Esophagus muscularis mucosa (tissue), 4 donors: Measurements from ENCODE around the gene ST7. TPM values are rescaled to one million over a fixed set of nuclear protein-coding genes. Genes with fewer than 3 reads are reported as not detected.

Experiments used
- DNase-seq: peaks from one replicate; pipeline ENCODE4 v3.0.0-alpha.2; 2017; ENCODE audit errors: extremely low spot score
- H3K27ac ChIP-seq, 4 donors: fragments of 200-600 bp; sonication (generic); replicated peaks in 1 of 4; 1 replicate in 3 of 4; 2 replicates in 1 of 4; pipeline ENCODE4 v1.5.1; 2016 to 2019; ENCODE audit warnings: mild to moderate bottlenecking in 1 of 4
- H3K27me3 ChIP-seq, 4 donors: fragments of 200-600 bp; sonication (generic); one replicate each; pipeline versions ENCODE4 v1.5.1 to v1.6.0; 2016 to 2019
- H3K36me3 ChIP-seq, 4 donors: fragments of 200-600 bp; sonication (generic); one replicate each; pipeline ENCODE4 v1.5.1; 2016 to 2019
- H3K4me1 ChIP-seq, 4 donors: fragments of 200-600 bp; sonication (generic); one replicate each; pipeline ENCODE4 v1.5.1; 2016 to 2019
- H3K4me3 ChIP-seq, 4 donors: fragments of 200-600 bp; sonication (generic); 1 replicate in 2 of 4; 2 replicates in 2 of 4; pipeline ENCODE4 v1.5.1; 2016 to 2019; ENCODE audit warnings: mild to moderate bottlenecking in 4 of 4, moderate library complexity in 1 of 4
- H3K9me3 ChIP-seq, 4 donors: fragments of 200-600 bp; sonication (generic); 1 replicate in 3 of 4; 2 replicates in 1 of 4; pipeline ENCODE4 v1.5.1; 2016 to 2019
- EP300 ChIP-seq: sonication (generic); formaldehyde crosslinking; IDR thresholded peaks from one replicate; pipeline ENCODE4 v1.6.1; 2017; ENCODE audit warnings: antibody characterized with exemption
- POLR2A ChIP-seq: fragments of 450-650 bp; IDR thresholded peaks from one replicate; pipeline ENCODE4 v1.6.1; 2017; ENCODE audit warnings: antibody characterized with exemption, moderate library complexity, mild to moderate bottlenecking, low read depth
- POLR2AphosphoS5 ChIP-seq, 2 donors: sonication (generic); formaldehyde crosslinking; IDR thresholded peaks; one replicate each; pipeline ENCODE4 v1.6.1; 2017; ENCODE audit warnings: antibody characterized with exemption in 2 of 2
- WGBS: methylation state at CpG from one replicate; pipeline ENCODE4 v1.1.5; 2018; 5-methylcytosine and 5-hydroxymethylcytosine counted together
- intact Hi-C: fragments of 100-400 bp; cut with DNase I; formaldehyde crosslinking; loops from one replicate; pipeline ENCODE4 v1.15.1; 2023
- total RNA-seq, 4 donors: library from RNA; depleted of rRNA; stranded (reverse); fragments of >200 nt; gene quantifications; one replicate each; pipeline versions ENCODE4 v1.1.0 to v1.2.1, GENCODE V29; 2016
- TF ChIP-seq, protein P1 (sequence below), 3 experiments: fragments of 200-600 bp in 2 of 3; fragments of 450-650 bp in 1 of 3; sonication (generic) in 2 of 3; IDR thresholded peaks; one replicate each; pipeline ENCODE4 v1.5.1; 2017 to 2019; ENCODE audit warnings: antibody characterized with exemption in 3 of 3, mild to moderate bottlenecking in 2 of 3, moderate library complexity in 1 of 3

Gene ST7
- total RNA-seq, 4 donors from 2014 or later, result 16.9 to 22.0 (median 18.2) TPM

DNA sequence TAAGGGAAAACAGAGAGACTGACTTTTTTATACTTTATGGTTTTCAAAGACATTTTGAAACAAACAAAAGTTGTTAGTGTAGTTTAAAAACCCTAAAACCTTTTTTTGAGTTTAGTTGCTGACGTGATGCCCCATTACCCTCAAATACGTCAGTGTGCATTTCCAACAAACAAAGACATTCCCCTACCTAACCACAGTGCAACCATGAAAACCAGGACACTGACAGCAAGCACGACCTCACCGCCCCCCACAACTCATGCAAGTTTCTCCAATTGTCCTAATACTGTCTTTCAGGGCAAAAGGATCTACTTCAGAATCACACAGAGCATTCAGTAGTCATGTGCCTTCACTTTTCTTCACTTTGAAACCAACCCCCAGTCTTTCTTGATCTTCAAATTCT, 294.5 kb downstream of the ST7 start:
- Histone ChIP-seq H3K27me3 (no peaks in the 10 kb centered on the region), H3K27ac (no peak overlapping the region), H3K4me3 (no peak overlapping the region), H3K9me3 (peaks cover 0 to 5% (median 0%) of the 10 kb centered on the region in 4 donors), H3K36me3 (no peaks in the 10 kb centered on the region), H3K4me1 (no peaks in the 10 kb centered on the region)
- TF ChIP-seq POLR2AphosphoS5 (IDR thresholded peaks at IDR 0.05) (no peak), EP300 (no peak), POLR2A (no peak)
- TF ChIP-seq, protein P1, sequence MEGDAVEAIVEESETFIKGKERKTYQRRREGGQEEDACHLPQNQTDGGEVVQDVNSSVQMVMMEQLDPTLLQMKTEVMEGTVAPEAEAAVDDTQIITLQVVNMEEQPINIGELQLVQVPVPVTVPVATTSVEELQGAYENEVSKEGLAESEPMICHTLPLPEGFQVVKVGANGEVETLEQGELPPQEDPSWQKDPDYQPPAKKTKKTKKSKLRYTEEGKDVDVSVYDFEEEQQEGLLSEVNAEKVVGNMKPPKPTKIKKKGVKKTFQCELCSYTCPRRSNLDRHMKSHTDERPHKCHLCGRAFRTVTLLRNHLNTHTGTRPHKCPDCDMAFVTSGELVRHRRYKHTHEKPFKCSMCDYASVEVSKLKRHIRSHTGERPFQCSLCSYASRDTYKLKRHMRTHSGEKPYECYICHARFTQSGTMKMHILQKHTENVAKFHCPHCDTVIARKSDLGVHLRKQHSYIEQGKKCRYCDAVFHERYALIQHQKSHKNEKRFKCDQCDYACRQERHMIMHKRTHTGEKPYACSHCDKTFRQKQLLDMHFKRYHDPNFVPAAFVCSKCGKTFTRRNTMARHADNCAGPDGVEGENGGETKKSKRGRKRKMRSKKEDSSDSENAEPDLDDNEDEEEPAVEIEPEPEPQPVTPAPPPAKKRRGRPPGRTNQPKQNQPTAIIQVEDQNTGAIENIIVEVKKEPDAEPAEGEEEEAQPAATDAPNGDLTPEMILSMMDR (IDR thresholded peaks at IDR 0.05), result no peak
- intact Hi-C loops, result no loop called here
- WGBS, result 71% methylated on average over 4 of the region's 4 CpGs
- DNase-seq, result peak; percentile 53

DNA sequence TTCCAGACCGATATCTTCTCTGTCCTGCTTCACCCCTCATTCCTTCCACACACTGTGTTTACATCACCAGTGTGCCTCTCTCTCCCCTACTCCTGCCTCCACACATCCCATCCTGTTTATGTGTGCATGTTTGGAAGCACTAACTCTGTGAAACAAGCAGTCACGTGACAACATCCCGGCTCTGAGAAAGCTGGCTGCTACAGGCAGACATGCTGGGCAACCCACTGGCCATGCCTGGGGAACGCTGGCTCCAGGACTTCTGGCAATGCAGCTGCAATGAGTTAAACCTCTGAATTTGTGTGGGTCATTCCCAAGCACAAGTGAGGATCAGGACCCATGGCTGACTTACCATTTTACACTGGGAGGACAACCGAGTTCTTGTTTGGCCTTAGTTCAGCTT, 295.5 kb downstream of the ST7 start:
- TF ChIP-seq POLR2AphosphoS5 (IDR thresholded peaks at IDR 0.05) (no peak), POLR2A (no peak), EP300 (no peak)
- TF ChIP-seq, protein P1 (IDR thresholded peaks at IDR 0.05), result no peak
- Histone ChIP-seq H3K4me3 (no peak overlapping the region), H3K9me3 (peaks cover 0 to 5% (median 0%) of the 10 kb centered on the region in 4 donors), H3K27me3 (no peaks in the 10 kb centered on the region), H3K36me3 (no peaks in the 10 kb centered on the region), H3K4me1 (no peaks in the 10 kb centered on the region), H3K27ac (no peak overlapping the region)
- DNase-seq, result peak; percentile 87
- WGBS, result 54% methylated on average over 4 of the region's 5 CpGs
- intact Hi-C loops, result no loop called here

DNA sequence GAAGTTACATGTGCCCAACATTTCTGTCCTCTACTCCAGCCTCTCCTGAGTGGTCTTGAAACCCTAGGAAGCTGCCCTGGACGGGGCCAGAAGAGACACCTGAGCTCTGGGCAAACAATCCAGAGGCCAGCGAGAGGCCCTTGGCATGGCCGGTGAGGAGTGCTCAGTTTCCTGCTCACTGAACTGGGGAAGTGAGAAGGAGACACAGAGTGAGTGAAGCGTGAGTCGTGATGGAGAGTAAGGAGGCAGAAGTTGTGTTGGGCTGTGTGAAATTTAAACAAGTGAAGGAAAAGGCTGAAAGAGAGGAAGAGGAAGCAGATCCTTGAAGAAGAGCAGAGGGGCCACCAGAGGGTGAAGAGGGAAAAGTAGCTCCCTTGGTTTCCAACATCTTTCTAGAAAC, 296.4 kb downstream of the ST7 start:
- peak; percentile 75 for DNase-seq
- intact Hi-C loops, result no loop called here
- no peak overlapping the region for H3K27ac ChIP-seq
- WGBS, result 87% methylated on average over 5 of the region's 5 CpGs
- H3K4me1 ChIP-seq, result no peaks in the 10 kb centered on the region
- H3K9me3 ChIP-seq, result peaks cover 0 to 1% (median 0%) of the 10 kb centered on the region in 4 donors
- TF ChIP-seq EP300, result no peak
- TF ChIP-seq, protein P1 (IDR thresholded peaks at IDR 0.05), result no peak
- no peak for TF ChIP-seq POLR2AphosphoS5 (IDR thresholded peaks at IDR 0.05)
- TF ChIP-seq POLR2A, result no peak
- H3K27me3 ChIP-seq, result no peaks in the 10 kb centered on the region
- H3K4me3 ChIP-seq, result no peak overlapping the region
- H3K36me3 ChIP-seq, result no peaks in the 10 kb centered on the region

DNA sequence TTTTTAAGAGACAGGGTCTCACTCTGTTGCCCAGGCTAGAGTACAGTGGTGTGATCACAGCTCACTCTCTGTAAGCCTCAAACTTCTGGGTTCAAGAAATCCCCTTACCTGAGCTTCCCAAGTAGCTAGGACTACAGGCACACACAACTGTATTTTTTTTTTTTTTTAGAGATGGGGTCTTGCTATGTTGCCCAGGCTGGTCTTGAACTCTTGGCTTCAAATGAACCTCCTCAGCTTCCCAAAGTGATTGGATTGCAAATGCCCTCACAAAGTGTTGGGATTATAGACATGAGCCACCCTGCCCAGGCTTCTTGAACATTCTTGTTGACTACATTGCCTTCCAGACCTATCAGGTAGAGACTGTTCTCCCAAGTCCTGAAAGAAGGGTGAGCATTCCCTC, 296.9 kb downstream of the ST7 start:
- Histone ChIP-seq H3K4me1 (no peaks in the 10 kb centered on the region), H3K9me3 (no peaks in the 10 kb centered on the region), H3K27me3 (no peaks in the 10 kb centered on the region), H3K36me3 (no peaks in the 10 kb centered on the region), H3K27ac (no peak overlapping the region), H3K4me3 (no peak overlapping the region)
- intact Hi-C loops, result no loop called here
- no peak for DNase-seq
- TF ChIP-seq, protein P1 (IDR thresholded peaks at IDR 0.05), result no peak
- TF ChIP-seq EP300 (no peak), POLR2A (no peak), POLR2AphosphoS5 (IDR thresholded peaks at IDR 0.05) (no peak)

DNA sequence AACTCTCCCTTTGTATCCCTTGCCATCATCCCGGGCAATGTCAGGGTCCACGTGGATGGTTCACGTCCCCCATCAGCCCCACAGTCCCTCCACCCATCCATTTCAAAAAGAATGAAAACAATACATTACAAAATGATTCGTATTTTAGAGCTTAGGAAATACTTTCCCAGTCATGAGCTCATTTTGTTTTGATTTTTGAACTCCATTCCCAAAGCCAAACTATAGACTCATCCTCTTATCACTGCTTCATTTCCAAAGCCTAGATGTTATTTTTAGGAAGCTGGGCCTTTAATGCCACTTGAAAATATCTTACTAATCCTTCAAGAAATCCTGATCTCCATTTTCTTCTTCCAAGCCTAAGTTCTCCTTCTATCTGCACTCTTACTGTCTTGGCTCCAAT, 297.5 kb downstream of the ST7 start:
- no peaks in the 10 kb centered on the region for H3K36me3 ChIP-seq
- peak; percentile 85 for DNase-seq
- WGBS, result 68% methylated on average over 4 of the region's 4 CpGs
- no peaks in the 10 kb centered on the region for H3K4me1 ChIP-seq
- H3K27me3 ChIP-seq, result no peaks in the 10 kb centered on the region
- H3K9me3 ChIP-seq, result no peaks in the 10 kb centered on the region
- TF ChIP-seq, protein P1 (IDR thresholded peaks at IDR 0.05), result no peak
- TF ChIP-seq POLR2AphosphoS5 (IDR thresholded peaks at IDR 0.05) (no peak), EP300 (no peak)
- H3K27ac ChIP-seq, result no peak overlapping the region
- H3K4me3 ChIP-seq, result no peak overlapping the region
- intact Hi-C loops, result no loop called here
